Amniotic stem cell (primary cell): ENCODE measurements around the gene AP1S1.
A peak's percentile ranks its signal among the peaks of the same experiment; 100 is the strongest.
"Not testable (repeated sequence)": the region's sequence is repeated elsewhere in the genome, so short reads cannot be mapped to it uniquely, and the experiment has no call there.

Source experiments
- DNase-seq: peaks from one replicate; lab custom pipeline; 2025; lab: John Stamatoyannopoulos, UW

AP1S1 gene

DNA sequence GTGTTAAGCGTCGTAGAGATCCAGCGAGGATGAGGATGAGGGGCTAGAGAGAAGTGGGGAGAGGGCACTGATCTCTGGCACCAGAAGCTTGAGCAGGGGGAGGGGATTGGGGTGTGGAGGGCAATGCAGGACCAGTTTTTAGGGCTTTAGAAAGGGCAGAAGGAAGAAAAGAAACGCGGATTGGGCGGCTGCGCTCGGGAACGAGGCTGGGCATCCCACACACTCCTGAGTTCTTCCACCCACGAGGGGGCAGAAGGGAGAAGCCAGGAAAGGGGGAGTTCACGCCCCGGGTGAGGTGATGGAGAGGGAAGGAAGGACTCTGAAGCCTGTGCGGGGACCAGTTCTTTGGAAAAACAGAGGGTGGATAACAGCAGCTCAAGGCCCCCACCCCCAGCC, 17.2 kb downstream of the AP1S1 start:
- no peak for DNase-seq

DNA sequence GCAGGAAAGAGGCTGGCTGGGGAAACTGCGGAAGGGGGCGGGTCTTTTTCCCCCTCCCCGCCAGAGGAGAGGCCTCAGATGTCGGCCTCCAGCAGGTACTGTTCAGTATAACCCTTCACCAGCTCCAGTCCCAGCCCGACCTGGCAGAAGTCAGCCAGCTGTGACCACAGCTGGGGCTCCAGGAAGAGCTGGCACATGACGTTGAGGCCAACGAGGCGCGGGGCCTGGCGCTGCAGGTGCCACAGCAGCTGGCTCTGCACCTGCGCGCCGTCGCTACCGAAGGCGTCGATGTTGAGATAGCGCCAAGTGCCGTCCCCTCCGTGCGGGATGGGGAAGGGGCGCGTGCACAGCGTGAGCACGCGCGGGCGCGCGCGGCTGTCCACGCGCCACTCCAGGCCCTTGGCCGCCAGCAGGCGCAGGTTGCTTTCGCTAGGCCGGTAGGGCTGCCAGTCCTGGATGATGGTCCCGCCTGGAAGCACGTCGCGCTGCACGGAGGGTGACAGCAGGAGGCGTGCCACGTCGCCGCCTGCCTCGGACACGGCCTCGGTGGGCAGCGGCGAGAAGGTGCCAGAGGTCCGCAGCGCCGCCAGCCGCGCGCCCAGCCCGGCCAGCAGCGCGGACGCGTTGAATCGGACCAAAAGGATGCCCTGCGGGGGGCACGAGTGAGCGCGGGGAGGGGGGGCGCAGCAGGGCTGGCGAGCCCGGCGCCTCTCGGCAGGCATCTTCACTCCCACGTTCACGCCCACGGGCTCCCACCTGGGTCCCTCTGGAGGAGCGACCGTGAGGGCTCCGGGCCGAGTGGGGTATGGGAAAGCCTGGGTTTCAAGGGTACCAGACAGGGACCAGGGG, 18.0 kb downstream of the AP1S1 start:
- no peak for DNase-seq

DNA sequence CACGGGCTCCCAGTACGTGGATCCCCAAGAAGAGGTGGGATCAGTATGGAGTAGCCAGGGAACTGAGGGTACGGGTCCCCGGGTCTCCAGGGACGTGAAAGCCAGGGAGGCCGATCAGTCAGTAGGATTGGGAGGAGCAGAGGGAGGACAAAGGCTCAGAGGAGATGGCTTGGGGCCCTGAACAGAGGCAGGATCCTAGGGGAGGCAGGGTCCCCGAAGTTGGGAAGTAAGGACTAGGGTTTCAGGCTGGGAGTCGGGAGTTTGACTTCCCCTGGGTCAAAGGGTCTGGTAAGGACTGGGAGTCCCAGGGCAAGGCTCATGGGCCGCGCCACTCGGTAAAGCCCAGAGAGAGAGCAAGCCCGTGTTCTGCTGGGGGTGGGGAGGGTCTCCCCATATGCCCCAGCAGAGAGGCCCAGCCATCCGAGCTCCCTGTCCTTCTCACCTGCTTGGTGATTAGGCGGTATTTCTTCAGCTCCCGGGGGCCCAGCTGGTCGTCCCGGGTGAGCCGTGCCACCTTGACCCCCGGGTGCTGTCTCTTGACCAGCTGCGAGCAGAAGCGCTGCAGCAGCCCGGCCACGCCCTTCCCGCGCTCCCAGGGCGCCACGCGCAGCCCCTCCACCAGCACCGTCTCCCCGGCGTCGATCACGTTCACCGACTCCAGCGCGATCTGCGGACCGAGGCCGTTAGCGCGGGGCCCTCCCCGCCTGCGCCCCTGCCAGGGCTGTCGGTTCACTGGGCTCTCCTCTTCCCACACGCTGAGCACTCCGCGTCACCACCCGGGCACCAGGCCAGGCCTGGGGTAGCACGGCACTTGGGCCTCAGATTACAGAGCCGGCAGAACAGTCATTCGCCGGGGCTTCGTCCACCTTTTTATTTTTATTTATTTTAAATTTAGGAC, 18.8 kb downstream of the AP1S1 start:
- peak; percentile 66 for DNase-seq

DNA sequence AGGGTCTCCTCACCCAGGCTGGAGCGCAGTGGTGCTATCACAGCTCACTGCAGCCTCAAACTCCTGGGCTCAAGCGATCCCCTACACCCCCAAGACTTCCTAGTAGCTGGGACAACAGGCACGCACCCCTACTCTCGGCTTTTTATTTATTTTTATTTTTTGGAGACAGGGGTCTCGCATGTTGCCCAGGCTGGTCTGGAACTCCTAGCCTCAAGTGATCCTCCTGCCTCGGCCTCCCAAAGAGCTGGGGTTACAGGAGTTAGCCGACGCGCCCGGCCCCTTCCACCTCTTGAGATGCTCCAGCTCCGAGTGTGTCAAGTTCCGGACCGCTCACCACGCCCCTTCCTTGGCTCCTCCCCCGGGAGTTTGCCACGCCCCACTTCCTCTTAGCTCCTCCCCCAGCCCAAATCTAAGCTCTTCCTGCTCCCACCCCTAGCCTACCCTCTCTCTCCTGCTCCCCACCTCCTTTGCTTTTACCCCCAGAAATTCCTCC, 19.5 kb downstream of the AP1S1 start:
- no peak for DNase-seq

DNA sequence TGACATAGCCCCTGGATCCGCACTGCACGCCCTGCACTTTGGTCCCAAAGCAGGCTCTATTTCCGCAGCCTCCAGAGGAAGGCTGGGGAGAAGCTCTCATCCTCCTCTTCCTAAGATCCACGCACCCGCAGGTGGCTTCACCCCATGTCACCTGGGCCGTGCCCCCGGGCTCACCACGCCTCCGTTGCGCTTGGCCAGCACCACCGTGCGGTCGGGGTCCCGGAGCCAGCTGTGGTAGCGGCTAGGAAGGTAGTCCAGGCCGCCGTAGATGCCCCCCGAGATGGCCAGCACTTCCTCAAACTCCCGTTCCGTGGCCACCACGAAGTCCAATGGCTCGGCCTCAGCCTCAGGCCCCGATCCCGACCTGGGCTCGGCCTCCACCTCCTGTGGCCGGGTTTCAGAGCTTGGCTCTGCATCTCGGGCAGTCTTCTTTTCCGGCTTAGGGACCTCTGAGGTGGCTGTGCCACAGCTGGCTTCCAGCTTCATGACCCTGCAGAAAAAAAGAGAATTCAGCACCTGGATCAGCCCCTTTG, 20.1 kb downstream of the AP1S1 start:
- no peak for DNase-seq

DNA sequence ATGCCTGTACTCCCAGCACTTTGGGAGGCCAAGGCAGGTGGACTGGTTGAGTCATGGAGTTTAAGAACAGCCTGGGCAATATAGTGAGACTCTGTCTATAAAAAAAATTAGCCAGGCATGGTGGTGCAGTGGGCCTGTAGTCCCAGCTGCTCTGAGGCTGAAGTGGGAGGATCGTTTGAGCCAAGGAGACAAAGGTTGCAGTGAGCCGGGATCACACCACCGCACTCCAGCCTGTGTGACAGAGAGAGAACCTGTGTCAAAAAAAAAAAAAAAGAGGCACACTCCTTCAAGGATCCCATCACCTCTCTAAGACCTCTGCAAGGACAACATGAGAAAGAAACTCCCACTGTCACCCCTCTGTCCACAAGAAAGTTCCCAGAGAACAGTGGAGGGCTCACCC, 21.4 kb downstream of the AP1S1 start:
- no peak for DNase-seq

DNA sequence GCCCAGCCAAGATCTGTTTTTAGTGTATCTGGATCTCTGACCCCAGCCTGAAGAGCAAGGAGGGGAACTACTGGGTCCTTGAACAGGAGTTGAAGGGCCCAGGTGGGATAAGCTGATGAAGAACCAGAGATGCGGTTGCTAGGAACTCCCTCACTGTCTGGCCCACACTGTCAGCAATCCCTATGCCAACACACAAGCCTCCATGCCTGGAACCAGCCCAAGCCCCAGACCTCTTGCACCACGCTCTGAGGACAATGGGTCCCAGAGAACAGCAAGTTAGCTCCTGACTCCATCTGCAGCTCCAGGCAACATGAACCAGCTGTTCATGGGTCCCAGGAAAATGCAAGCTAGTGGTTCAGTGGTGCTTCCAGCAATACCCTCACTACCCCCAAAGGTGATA, 23.4 kb downstream of the AP1S1 start:
- no peak for DNase-seq

DNA sequence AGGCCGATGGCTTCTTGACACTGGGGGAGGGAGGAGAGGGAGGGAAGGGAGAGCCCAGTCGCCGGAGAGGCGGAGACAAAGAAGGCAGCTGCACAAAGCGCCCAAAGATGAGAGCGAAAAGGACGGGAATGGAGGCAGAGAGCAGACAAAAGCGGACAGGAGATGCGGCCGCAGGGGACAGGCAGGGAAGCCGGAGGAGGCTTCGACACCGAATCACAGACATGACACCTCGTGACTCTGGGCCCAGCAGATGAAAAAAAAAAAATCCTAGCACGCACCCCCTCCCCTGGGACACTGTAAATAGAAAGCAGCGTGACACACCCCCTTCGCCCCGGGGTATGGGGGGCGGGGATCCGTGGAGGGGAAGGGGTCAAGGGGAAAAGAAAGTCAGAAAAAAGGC, 24.8 kb downstream of the AP1S1 start:
- DNase-seq: no peak

DNA sequence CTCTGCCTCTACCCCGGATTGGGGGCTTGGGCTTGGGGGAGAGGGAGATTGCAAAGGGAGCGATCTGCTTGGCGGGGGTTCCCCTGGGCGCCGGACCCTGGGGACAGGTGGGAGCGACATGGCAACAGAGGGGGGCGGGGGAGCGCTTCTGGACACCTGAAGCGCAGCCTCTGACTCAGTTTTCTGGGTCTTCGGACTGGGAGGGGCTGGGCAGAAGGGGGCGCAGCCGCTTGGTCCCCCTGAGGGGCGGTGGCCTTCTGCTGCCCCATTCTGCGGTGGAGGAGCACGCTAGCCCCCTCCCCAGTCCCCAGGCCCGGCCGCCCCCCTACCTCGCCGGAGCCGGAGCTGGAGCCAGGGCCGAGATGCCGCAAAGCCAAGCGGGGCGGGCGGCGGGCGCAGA, 25.4 kb downstream of the AP1S1 start:
- no peak for DNase-seq

DNA sequence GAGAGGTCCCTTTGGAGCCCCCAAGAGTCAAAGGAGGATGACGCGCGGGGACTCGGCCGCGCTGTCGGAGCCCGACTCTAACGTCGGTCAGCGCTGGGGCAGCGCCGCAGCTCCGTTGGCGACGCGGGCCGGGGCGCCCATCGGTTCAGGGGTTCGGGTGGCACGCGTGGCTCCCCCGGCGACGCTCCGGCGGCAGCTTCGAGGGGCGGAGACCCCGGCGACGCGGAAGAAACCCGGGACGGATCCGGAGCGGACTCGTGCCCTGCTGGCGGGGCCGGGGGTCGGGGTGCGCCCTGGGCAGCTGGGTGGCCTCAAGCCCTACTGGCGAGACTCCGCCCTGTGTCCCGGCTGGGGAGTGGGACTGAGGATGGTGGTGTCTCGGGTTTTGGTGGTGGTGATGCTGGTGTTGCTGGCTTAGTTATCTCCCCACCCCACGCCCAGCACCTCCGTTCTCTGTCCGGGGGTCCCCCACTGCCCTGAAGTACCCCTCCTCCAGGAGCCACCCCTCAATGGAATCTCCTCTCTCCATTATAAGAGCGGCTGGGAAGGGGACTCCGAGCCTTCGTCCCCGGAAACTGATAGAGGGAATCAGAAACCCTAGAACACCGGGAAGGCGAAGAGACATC, 26.0 kb downstream of the AP1S1 start, which contains the start of gene NAT16:
Gene NAT16 (minus strand): TSS at position 164 of the 626 bp plus-strand sequence. CDS start 5,486 bp downstream, outside the sequence.
- DNase-seq: no peak

DNA sequence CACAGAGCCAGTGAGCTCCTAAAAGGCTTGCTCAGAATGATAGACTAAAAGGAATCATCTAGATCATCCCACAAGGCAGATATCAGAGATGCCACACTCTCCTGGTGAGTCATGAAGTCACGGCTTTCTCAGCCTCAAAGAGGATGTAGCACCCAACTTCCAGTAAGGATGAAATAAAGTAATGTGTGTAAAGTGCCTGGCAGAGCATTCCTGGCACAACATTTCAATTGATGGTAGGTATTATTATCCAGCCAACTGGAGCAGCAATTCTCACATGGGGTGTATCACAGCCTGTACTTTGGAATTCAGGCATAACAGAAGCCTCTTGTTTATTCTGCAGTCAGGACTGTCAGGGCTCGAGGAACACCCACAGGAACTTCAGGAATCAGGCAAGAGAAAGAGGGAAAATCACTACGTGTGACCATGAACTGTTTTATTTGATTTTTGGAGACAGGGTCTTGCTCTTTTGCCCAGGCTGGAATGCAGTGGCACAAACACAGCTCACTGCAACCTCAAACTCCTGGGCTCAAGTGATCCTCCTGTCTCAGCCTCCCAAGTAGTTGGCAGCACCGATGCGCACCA, 31.1 kb downstream of the AP1S1 start:
- no peak for DNase-seq

DNA sequence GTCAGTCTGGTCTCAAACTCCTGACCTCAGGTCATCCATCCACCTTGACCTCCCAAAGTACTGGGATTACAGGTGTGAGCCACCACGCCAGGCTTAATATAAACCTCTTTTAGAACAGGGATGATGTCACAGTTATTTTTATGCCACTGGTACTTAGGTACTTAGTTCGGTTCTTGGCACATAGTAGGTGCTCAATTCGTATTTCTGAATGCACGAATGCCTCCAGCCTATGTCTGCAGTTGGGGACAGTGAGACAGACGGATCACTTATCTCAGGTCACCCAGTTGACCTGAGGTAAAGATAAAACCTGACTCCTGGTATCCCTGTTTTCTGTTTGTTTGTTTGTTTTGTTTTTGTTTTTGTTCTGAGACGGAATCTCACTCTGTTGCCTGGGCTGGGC, 31.9 kb downstream of the AP1S1 start:
- no peak for DNase-seq

DNA sequence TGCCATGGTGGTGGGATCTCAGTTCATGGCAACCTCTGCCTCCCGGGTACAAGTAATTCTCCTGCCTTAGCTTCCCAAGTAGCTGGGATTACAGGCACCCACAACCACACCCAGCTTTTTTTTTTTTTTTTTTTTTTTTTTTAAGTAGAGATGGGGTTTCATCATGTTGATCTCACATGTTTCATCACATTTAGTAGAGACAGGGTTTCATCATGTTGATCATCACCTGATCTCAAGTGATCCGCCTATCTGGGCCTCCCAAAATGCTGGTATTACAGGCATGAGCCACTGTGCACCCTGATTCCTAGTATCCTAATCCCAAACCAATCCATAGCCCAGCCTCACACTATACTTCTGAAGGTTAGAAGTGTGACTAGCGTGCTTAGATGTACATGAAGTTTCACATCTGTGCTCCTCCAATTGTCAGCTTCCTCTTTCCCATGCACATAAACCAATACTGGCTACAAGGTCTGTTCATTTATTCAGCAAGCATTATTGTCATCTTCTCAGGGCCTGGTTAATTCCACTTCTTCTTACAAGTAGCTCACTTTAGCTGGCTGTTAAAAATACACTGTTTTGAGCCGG, 32.7 kb downstream of the AP1S1 start:
- no peak for DNase-seq

DNA sequence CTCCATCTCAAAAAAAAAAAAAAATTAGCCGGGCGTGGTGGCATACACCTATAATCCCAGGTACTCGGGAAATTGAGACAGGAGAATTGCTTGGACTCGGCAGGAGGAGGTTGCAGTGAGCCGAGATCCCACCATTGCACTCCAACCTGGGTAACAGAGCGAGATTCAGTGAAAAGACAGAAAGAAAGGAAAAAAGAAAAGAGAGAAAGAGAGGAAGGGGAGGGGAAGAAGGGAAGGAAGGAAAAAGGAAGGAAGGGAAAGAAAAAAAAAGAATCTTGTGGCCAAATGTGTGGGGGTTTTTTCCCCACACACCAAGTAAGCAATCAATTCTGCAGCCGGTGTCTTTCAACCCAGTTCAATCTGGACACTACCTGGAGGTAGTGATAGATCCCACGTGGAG, 34.8 kb downstream of the AP1S1 start:
- no peak for DNase-seq

DNA sequence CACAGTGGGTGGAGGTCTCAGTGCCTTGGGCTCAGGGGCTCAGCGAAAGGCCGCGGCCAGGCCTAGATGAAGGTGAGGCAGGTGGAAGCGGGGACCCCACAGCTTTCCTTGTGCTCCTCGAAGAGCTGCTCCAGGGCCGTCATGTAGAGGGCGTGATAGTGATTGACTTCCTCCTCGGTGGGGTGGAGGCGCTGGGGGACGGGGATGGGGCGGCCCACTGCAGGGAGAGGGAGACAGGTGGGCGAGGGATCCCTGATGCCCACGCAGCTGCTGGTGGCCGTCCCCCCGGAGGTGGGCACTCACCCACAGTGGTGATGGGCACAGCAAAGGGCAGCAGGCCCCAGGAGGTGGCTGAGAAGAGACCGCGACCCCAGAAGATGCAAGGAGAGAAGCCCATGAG, 41.6 kb downstream of the AP1S1 start:
- DNase-seq: no peak

DNA sequence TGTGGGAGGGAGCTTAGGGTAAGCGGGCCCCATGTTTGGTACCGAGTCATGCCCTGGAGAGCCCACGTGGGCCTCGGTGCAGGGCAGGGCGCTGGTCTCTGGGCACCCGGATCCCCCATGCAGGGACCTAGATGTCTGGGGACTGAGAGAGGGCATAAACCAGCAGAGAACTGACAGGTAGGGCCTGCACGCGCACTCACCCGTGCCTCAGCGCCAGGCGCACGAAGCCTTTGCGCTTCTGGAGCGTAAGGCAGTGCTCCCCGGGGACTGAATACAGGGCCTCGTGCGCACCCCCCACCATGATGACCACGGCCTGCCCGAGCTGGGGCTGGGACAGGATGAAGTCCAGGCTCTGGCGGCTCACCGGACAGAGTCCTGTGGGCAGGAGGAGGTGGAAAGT, 43.7 kb downstream of the AP1S1 start:
- no peak for DNase-seq

DNA sequence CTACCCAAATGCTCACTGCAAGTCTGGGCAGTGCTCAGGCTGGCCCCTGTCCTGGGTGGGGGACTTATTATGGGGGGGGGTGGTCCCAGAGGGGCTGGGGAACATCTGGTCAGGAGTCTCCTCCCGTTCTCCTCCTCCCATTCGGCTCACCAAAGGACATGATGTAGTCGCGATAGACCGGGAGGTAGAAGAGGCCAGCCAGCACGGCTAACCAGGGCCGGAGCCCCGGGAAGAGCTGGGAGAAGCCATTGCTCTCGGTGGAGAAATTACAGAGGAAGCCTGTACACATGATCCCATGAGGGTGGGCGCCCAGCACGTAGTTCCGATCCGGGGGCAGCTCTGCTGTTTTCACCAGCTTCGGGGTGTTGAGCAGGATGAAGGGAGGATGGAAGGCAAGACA, 44.2 kb downstream of the AP1S1 start:
- no peak for DNase-seq

DNA sequence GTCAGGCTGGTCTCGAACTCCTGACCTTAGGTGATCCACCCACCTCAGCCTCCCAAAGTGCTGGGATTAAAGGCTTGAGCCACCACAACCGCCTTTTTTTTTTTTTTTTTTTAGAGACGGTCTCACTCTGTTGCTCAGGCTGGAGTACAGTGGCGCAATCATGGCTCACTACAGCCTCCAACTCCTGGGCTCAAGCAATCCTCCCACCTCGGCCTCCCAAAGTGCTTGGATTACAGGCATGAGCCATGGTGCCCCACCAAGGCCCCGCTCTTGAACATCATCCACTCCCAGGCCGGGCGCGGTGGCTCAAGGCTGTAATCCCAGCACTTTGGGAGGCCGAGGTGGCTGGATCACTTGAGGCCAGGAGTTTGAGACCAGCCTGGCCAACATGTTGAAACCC, 45.2 kb downstream of the AP1S1 start:
- DNase-seq: not testable (repeated sequence)

DNA sequence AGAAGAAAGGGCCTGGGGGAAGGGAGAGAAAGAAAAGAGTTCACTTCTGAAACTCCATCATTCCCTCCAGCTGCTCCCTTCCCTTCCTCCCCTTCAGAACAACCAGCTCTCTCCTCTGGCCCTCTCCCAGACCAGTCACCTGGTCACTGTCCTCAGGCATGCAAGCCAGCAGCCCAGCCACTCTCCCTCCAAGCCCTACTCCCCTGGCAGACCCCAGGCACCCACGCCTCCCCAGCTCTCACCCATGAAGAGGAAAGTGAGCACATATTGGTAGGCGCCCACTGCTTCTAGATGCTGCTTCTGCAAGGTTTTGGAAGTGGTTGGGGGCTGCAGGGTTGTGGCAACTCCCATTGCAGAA, 46.2 kb downstream of the AP1S1 start:
- DNase-seq: no peak

DNA sequence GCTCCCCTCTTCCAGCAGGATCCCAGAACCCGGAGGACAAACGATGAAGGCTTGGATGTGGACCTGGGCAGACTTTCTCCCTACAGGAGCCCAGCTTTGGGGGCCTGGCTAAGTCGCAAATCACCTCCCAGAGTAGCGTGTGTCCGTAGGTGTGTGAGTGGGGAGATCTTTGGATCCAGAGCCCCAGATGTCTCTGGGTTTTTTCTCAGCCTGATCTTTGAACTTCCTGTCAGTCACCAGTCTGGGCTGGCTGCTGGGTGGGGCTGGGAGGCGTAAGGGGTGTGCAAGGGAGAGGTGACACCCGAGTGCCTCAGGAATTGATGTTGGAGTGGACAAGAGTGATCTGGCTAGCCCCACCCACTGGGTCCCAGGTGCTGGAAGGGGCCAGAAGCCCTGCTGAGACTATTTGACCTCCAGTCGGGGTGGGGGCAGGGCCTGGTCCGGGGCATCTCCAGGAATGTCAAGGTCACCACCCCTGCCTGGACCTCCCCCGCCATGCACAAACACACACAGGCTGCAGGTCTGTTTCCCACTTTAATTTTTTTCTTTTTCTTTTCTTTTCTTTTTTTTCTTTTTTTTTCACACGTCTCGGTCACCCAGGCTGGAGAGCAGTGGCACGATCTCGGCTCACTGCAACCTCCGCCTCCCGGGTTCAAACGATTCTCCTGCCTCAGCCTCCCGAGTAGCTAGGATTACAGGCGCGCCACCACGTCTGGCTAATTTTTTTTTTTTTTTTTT, 46.8 kb downstream of the AP1S1 start, which contains the start of gene MOGAT3:
Gene MOGAT3 (minus strand): TSS at position 175 of the 738 bp plus-strand sequence. CDS start 182 bp downstream, outside the sequence.
- no peak for DNase-seq
